GM18526 (cell line): ENCODE data around the gene SUGCT.

Experiments used
- POLR2A ChIP-seq: IDR thresholded peaks from 3 replicates; pipeline ENCODE4 v1.6.1; 2011; ENCODE audit not compliant: insufficient read length; ENCODE audit errors: extremely low read depth

SUGCT gene

GRCh38 chr7:40608321-40609075 lies 473.7 kb downstream of the SUGCT start:
- TF ChIP-seq POLR2A: no peak

GRCh38 chr7:40610461-40610860 lies 475.7 kb downstream of the SUGCT start:
- no peak for TF ChIP-seq POLR2A

DNA sequence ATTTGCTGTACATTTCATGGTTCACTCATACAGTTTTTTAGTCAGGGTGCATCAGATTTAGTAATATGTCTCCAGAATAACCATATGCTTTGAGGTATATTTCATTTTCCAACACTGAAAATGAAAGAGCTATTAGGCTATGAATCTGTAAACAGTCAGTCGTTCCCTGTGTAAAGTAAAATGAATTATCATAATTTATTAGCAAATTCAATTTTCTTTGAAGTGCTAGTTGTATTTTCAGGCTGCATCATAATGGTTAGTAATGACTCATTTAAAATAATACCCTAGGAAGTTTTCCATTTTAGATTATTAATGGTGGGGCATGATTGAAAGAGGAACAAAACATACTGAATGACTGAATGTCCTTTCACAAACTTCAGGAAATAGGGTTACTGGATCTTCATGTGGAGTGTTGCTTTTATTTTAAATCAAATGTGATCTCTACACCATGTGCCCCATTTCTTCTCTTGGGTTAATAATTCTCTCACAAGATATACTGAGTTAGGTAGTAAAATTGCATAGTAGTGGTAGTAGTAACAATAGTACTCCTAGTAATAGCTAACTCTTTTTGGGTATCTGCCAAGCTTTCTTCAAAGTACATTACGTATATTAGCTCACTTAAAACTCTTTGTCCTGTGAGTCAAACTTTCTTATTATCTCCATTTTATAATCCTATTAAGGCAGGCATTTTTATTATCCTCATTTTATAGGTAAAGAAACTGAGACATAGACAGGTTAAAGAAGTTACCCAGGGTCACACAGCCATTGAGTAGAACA lies 476.5 kb downstream of the SUGCT start:
- TF ChIP-seq POLR2A: no peak

DNA sequence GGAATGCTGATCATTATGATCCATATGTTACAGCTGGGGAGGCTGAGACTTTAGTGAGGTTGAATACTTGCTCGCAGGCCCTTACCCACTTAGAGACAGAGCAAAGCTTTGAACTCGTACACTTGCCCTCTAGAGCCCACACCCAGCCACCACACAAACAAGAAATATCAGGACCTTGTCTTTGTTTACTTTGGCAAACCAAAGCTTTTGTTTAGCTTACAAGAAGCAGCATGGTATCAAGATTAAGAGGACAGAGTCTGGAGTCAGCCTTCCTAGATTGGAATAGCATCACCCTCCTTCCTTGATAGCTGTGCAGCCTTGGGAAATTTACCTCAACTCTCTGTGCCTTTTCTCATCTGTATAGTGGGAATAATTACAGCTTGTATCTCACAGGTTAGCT lies 477.5 kb downstream of the SUGCT start:
- TF ChIP-seq POLR2A: no peak

GRCh38 chr7:40619647-40620046 lies 484.8 kb downstream of the SUGCT start:
- no peak for TF ChIP-seq POLR2A

DNA sequence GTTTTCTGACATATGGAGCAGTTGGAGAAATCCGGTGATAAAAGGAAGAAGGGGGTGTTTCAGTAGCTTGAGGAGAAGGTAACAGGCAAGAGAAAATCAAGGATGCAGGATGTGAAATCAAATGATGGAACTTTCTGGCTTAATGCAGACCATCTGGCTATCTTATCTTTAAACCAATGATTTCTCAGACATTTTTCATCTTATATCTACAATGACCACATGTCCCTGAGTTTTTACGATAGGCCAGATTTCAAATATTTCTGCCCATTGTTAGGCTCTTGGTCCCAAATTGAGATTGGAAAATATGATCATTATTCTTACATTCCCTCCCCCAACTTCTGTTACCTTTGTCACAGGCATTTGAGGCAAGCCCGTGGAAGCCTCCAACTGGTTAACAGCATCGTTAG lies 486.8 kb downstream of the SUGCT start:
- TF ChIP-seq POLR2A: no peak

GRCh38 chr7:40622941-40623501 lies 488.2 kb downstream of the SUGCT start:
- no peak for TF ChIP-seq POLR2A

DNA sequence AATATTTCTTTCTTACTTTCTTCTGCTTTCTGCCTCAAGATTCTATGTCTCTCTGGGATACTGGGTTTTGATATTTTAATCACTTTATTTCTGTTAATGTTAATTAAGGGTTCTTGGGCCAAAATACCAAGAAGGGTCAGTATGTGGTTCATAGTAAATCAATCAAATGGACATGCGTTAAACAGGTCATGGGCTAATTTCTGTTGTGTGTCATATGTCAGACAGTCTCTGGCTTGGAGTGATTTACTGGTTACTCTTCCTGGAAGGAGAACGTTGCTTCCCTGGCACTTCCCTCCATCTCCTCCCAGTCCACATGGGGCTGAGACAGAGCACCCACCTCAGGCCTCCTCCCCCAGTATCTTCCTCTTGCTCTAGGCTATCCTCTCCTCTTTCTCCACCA lies 489.1 kb downstream of the SUGCT start:
- TF ChIP-seq POLR2A: no peak

GRCh38 chr7:40629891-40630290 lies 495.1 kb downstream of the SUGCT start:
- no peak for TF ChIP-seq POLR2A

- no peak for TF ChIP-seq POLR2A
Observed at GRCh38 chr7:40634118-40634517, 499.3 kb downstream of the SUGCT start.

- no peak for TF ChIP-seq POLR2A
Observed at GRCh38 chr7:40638545-40639320, 503.9 kb downstream of the SUGCT start.

DNA sequence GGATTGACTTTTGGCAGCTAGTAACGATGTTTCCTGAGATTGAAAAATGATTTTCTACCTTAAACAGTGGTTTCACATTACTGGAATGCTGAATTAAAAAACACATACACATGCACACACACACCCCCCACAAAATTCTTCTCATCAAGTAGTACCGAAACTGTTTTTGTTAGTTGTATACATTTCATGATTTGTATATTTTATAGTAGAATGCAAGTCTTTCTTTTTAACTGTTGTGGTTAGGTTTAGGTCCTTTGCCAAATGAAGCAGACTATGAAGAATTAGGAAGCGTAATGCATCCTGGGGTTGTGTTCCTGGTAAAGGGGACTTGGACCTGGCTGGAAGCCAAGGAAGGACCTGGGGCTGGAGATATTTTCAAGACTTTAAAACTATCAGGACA lies 505.8 kb downstream of the SUGCT start:
- no peak for TF ChIP-seq POLR2A

GRCh38 chr7:40641701-40642100 lies 506.9 kb downstream of the SUGCT start:
- TF ChIP-seq POLR2A: no peak

DNA sequence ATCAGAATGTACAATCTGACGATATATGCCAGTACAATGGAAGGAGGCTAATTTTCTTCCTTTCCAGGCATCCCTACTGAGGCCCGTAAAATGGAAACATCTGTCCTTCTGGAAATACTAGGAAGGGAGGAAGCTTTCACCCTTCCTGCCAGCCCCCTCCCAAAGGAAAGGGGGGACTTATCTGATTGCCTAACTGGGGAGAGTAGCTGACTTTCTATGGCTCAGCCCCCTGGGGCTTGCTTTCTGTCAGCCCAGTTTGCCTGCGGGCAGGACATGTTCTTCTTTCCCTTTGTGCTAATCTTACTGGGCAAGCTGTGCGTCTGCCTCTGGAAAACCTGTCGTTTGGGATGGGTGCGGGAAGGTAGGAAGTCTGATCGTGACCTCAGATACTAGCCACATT lies 508.9 kb downstream of the SUGCT start:
- TF ChIP-seq POLR2A: no peak

DNA sequence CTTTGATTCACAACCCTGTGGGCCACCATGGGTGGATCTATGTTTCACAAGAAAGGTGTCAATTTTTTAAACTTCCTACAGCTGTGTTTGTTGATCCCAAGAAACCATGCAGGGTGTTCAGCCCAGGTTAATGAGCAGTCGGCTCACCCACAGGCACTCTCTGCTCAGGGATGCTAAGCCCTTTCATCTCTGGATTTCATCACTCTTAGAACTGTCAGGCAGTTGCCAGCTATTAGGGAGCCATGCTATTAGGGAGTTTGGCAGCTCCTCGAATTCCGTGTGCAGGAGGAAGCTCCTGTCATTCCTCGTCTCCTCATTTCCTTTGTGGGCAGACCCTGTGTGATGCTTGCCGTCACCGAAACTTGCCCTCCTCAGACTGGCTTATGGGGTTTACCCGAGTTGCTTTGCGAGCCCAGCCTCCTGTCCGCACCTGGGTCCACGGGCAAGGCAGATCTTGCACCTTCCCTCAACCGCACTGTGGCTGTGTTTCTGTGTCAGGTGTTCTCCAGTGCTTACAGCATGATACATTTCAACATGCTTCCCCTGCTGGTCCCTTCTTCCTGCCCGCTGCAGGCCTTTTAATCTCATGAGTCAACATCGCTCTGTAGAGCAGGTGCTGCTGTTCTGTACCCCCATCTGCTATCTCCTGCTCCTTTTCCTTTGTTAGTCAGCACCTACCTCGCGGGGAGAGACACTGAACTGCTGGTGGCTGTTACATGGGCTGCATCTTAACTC lies 509.8 kb downstream of the SUGCT start:
- TF ChIP-seq POLR2A: no peak
